Jurkat, Clone E6-1 (cell line): ENCODE measurements around the gene CELSR3.

Experiments
- DNase-seq: peaks from one replicate; pipeline ENCODE4 v3.0.0-alpha.2; 2011; ENCODE audit warnings: low read depth, low spot score
- H3K4me3 ChIP-seq: 2 replicates; pipeline ENCODE4 v1.5.1; 2011; ENCODE audit warnings: mild to moderate bottlenecking, low read length, control low read depth, moderate library complexity

CELSR3 gene

DNA sequence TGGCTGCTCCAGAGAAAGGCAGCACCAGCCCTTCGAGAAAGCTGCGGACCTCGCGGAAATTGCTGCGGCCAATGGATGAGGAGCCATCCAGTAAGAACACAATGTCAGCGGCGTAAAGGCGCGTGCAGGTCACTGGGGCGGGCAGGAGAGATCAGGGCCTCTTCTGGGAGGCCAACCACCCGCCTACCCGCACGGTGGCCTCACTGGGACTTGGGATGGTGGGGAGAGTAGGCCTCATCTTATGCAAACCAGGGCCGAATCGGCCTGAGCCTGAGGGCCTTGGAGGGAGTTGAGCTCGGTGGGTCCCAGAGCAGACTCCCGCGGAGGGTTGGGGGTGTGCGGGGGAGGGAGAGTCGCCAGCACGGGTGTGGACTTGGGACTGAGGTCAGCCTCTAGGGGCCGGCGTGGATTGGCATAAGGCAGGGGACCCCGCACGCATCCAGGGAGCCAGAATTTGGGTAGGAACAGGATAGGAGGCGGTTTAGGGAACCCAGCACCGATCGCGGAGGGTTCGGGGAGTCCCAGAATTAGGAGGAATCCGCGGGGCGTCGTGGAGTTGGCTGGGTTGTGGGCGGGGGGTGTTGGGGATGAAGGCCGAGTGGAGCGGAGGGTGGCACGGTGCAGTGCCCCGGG lies 68.2 kb downstream of the CELSR3 start:
- no peak overlapping the region for H3K4me3 ChIP-seq
- DNase-seq: no peak

DNA sequence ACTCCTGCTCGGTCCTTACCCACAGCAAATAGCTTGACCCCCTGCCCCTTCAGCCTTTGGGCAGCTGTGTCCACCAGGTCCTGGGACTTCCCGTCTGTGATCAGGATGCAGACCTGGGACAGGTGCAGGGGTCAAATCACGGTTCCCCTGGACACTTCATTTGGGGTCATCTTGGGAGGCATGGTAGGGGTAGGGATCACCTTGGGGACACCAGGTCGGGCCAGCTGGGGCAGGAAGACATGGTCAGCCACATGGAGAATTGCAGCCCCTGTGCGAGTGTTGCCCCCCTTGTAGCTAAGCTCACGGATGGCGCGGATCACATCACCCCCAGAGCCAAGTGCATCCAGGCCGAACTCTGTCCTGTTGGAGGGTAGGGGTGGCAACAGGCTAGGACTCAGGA lies 69.3 kb downstream of the CELSR3 start:
- H3K4me3 ChIP-seq: no peak overlapping the region
- no peak for DNase-seq

DNA sequence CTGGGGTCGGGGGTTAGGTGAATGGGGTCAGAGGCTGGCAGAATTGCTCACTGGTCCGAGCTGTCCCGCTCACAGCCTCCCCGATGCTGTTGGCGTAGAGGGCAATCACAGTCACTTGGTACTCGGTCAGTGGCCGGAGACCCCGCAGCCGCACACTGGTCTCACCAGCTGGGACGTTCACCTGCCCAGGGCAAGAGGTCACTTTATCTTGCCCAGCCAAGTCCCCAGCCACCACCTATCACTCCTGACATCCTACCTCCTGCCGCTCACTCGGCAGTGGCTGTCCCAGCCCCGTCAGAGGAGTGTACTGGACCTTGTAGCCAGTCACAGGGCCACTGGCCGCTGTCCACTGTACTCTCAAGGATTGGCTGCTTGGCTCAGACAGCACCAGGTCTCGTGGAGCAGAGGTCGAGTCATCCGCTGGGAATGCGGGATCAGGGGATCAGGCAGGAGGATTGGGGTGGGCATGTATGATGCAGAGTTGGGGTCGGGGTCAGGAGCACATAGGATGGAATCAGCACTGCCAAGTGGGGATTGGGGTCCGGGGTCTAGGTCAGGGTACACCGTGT lies 70.1 kb downstream of the CELSR3 start:
- DNase-seq: no peak
- no peak overlapping the region for H3K4me3 ChIP-seq

DNA sequence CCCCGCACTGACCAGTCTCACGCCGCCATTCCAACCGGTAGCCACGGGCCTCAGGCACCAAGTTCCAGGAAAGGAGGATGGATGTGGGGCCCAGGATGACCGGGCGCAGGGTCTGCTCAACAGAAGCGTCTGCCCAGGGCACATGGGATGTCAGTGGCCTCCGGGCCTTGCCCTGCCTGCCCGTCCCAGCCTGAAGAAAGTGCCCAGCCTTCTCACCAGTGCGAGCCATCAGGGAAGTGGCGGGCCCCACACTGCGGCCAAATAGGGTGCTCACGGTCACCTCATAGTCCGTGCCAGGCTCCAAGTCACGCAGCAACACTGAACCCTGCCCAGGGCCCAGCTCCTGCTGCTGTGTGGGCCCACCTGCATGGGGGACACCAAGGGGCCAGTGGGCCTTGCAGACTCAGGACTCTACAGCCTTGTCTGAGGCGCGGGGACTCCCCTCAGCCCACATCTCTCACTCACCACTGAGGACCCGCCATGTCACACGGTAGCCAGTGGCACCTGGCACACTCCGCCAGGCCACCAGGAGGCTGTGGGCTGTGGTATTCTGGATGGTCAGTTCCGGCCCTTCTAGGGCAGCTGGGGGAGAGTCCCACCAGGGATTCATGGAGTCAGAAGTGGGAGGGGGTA lies 70.7 kb downstream of the CELSR3 start:
- DNase-seq: no peak
- H3K4me3 ChIP-seq: no peak overlapping the region

DNA sequence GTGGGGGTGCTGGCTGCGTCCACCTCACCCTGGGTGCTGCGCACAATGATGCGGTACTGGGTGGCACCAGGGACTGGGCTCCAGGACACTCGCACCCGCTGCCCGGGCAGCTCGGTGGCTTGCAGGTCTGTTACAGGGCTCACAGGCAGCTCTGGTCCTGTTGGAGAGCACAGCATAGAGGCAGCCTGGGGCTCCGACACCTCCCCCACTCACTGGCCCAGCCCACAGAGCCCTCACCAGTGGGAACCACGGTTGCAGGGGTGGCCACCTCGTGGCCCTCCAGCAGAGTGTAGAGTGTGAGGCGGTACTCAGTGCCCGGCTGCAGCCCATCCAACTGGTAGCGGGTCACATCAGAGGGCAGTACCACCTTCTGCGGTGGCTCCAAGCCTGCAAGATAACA lies 71.2 kb downstream of the CELSR3 start:
- H3K4me3 ChIP-seq: no peak overlapping the region
- DNase-seq: no peak

DNA sequence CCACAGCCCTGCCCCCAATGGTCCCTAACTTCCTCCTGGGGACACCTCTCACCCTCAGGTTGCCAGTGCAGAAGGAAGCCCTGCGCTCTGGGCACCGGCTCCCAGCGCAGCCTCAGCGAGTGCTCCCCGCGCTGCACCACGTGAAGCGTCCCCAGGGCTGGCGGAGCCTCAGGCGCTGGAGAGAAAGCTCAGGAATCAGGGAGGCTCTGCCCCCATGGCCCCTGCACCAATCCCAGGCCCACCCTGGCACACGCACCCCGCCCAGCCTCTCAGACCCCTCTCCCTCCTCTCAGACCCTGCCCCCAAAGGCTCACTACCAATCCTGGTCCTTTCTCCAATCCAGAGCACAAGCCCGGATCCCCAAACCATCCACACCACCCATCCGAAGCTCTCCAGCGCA lies 74.5 kb downstream of the CELSR3 start:
- no peak overlapping the region for H3K4me3 ChIP-seq
- no peak for DNase-seq

DNA sequence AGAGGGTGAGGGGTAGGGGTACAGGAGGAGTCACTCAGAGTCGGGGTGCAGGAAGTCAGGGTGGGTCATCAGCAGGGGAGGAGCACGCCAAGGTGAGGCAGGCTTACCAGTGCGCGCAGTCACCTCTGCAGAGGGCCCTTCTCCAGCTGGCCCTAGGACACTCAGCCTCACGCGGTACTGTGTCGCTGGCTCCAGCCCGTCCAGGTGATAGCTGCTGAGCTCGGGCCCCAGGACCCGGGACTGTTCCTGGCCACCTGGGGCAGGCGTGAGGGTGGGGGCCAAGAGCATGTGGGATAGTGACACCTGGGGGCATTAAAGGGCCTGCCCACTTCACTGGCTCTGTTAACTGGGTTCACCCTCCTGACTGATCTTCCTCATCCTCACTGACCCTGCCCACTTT lies 75.0 kb downstream of the CELSR3 start:
- no peak overlapping the region for H3K4me3 ChIP-seq
- DNase-seq: no peak
